CD8-positive, alpha-beta memory T cell (primary cell): ENCODE results near the gene FAM13C. TPM values are rescaled to one million over a fixed set of nuclear protein-coding genes. Genes with fewer than 3 reads are reported as not detected.

Experiments
- CTCF ChIA-PET: fragments of 350-600 bp; sonication (Branson Sonifier 250); formaldehyde crosslinking; loops from one replicate; lab custom pipeline; 2021; ENCODE audit warnings: antibody characterized with exemption; lab: Charles Lee
- POLR2A ChIA-PET: fragments of 350-600 bp; sonication (Branson Sonifier 250); formaldehyde crosslinking; loops from one replicate; lab custom pipeline; 2021; ENCODE audit warnings: antibody characterized with exemption; lab: Charles Lee
- DNase-seq, 5 donors: peaks; one replicate each; pipeline versions ENCODE4 v3.0.0 to v3.0.0-alpha.2; 2020 to 2022; ENCODE audit warnings: mixed read lengths in 1 of 5
- H3K27ac ChIP-seq: one replicate; pipeline ENCODE4 v1.7.0; 2013; ENCODE audit warnings: low read depth, mild to moderate bottlenecking, low read length, moderate library complexity
- H3K27me3 ChIP-seq: 2 replicates; pipeline ENCODE4 v1.7.0; 2013; ENCODE audit warnings: low read length, mild to moderate bottlenecking; ENCODE audit not compliant: insufficient read depth, poor library complexity, severe bottlenecking
- H3K36me3 ChIP-seq: 2 replicates; pipeline ENCODE4 v1.7.0; 2013; ENCODE audit warnings: mild to moderate bottlenecking, low read length, moderate library complexity; ENCODE audit not compliant: insufficient read depth
- H3K4me1 ChIP-seq: 2 replicates; pipeline ENCODE4 v1.7.0; 2013; ENCODE audit warnings: mild to moderate bottlenecking, low read length, moderate library complexity; ENCODE audit not compliant: insufficient read depth
- H3K4me3 ChIP-seq: 2 replicates; pipeline ENCODE4 v1.7.0; 2013; ENCODE audit warnings: mild to moderate bottlenecking, low read length
- H3K9me3 ChIP-seq: 2 replicates; pipeline ENCODE4 v1.7.0; 2013; ENCODE audit warnings: mild to moderate bottlenecking, low read length
- H3K27ac Mint-ChIP-seq, 8 donors: one replicate each; pipeline ENCODE4 v1.8.0; 2020 to 2021; ENCODE audit warnings: mixed read lengths in 8 of 8, mild to moderate bottlenecking in 6 of 8, inconsistent platforms in 3 of 8, moderate library complexity in 3 of 8
- H3K27me3 Mint-ChIP-seq, 2 donors: one replicate each; pipeline ENCODE4 v1.8.0; 2020 to 2021; ENCODE audit warnings: mixed read lengths in 2 of 2, mild to moderate bottlenecking in 1 of 2, moderate library complexity in 1 of 2
- H3K36me3 Mint-ChIP-seq, 3 donors: one replicate each; pipeline ENCODE4 v1.8.0; 2020 to 2021; ENCODE audit warnings: mixed read lengths in 3 of 3, inconsistent platforms in 1 of 3, mild to moderate bottlenecking in 1 of 3
- H3K4me1 Mint-ChIP-seq, 3 donors: one replicate each; pipeline ENCODE4 v1.8.0; 2020 to 2021; ENCODE audit warnings: mixed read lengths in 3 of 3, inconsistent platforms in 1 of 3, mild to moderate bottlenecking in 1 of 3
- H3K4me3 Mint-ChIP-seq, 7 donors: one replicate each; pipeline ENCODE4 v1.8.0; 2020 to 2021; ENCODE audit warnings: mixed read lengths in 7 of 7, mild to moderate bottlenecking in 6 of 7, moderate library complexity in 4 of 7, inconsistent platforms in 2 of 7
- H3K9me3 Mint-ChIP-seq, 5 donors: one replicate each; pipeline ENCODE4 v1.8.0; 2020 to 2022; ENCODE audit warnings: mixed read lengths in 5 of 5, mild to moderate bottlenecking in 3 of 5, moderate library complexity in 2 of 5, inconsistent platforms in 1 of 5
- polyA plus RNA-seq: library from polyadenylated mRNA; unstranded; fragments of 300-500 nt; fragmentation: Illumina TruSeq; gene quantifications from one replicate; pipeline ENCODE4 v1.2.3, GENCODE V29; 2021
- total RNA-seq, 2 experiments: library from RNA; stranded (reverse); gene quantifications; one replicate each; pipeline ENCODE4 v1.2.3, GENCODE V29; 2021

The FAM13C gene
- total and polyA plus RNA-seq, 3 experiments from 2014 or later = not detected

DNA sequence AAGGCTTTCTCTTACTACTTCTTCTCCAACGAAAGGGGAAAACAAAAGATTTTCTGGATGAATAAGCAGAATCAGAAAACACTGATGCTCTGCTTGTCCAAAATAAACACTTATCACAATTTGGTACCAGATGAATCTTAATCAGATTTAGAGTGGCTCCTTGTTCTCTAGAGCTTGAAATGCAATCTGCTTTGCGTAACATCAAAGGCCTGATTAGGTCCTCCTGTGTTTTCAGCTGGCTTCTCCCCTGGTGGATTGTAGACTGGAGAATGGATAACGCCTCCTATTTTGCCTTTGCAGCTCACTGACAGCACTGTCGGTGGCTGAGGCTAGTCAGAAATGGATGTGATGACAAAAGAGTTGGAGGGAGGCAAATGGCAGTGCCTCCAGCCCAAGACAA is 91.2 kb downstream of the FAM13C start:
- Histone ChIP-seq H3K27me3 (no peaks in the 10 kb centered on the region), H3K4me3 (no peak overlapping the region), H3K9me3 (no peaks in the 10 kb centered on the region), H3K27ac (no peak overlapping the region), H3K36me3 (no peaks in the 10 kb centered on the region), H3K4me1 (no peaks in the 10 kb centered on the region)
- Mint-ChIP-seq H3K27ac (no peak overlapping the region), H3K27me3 (no peaks in the 10 kb centered on the region), H3K9me3 (peaks cover 2 to 12% (median 5%) of the 10 kb centered on the region in 5 donors), H3K4me1 (no peaks in the 10 kb centered on the region), H3K4me3 (no peak overlapping the region), H3K36me3 (peaks cover 0 to 1% (median 0%) of the 10 kb centered on the region in 3 donors)
- ChIA-PET POLR2A (no interaction called here), CTCF (no interaction called here)
- DNase-seq = no peak

DNA sequence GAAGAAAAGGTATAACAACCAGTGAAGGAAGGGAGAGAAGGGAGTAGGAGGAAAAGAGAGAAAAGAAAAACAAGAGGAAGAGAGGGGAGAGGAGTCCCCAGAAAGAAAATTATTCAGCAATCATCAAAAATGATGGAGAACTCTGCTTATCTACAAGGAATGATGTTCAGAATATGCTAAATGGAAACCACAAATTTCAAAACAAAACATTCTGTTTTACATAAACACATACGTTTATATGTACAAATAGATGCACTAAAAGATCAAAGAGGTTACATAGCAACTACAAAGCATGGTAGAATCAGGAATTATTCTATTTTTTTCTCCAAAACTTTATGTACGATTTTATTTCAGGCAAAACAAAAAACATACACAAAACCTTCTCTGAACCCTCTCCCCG is 91.9 kb downstream of the FAM13C start:
- Histone ChIP-seq H3K9me3 (no peaks in the 10 kb centered on the region), H3K4me1 (no peaks in the 10 kb centered on the region), H3K27ac (no peak overlapping the region), H3K27me3 (no peaks in the 10 kb centered on the region), H3K36me3 (no peaks in the 10 kb centered on the region), H3K4me3 (no peak overlapping the region)
- POLR2A ChIA-PET = no interaction called here
- Mint-ChIP-seq H3K4me1 (no peaks in the 10 kb centered on the region), H3K27me3 (no peaks in the 10 kb centered on the region), H3K4me3 (no peak overlapping the region), H3K9me3 (peaks cover 2 to 12% (median 5%) of the 10 kb centered on the region in 5 donors), H3K27ac (no peak overlapping the region), H3K36me3 (peaks cover 0 to 1% (median 0%) of the 10 kb centered on the region in 3 donors)
- CTCF ChIA-PET = no interaction called here
- no peak for DNase-seq

DNA sequence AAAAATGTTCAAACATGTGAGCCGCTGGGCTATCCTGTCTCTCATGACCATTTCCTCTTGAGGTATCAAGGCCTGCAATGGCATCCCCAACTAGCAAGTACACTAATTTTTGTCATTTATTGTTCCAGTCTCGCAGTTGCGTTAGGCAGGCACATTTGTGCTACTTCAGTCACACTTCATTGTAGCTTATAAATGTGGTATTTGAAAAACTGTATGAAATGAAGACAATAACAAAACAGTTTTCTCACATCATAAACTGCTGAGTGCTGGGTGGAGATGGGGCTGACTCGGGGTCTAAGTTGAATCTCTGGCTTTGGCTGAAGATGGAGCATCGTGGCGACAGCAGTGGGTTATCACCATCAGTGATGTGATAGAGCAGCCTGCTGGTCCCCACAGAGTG is 92.7 kb downstream of the FAM13C start:
- H3K9me3 ChIP-seq = no peaks in the 10 kb centered on the region
- Mint-ChIP-seq H3K4me1 (no peaks in the 10 kb centered on the region), H3K27ac (no peak overlapping the region), H3K4me3 (no peak overlapping the region), H3K27me3 (no peaks in the 10 kb centered on the region), H3K36me3 (peaks cover 0 to 1% (median 0%) of the 10 kb centered on the region in 3 donors), H3K9me3 (peaks cover 2 to 10% (median 5%) of the 10 kb centered on the region in 5 donors)
- H3K27me3 ChIP-seq = no peaks in the 10 kb centered on the region
- DNase-seq = no peak
- no peak overlapping the region for H3K4me3 ChIP-seq
- ChIA-PET POLR2A (no interaction called here), CTCF (interaction anchor here (1.0 kb wide), 1 partner anchor 33 kb away, joined by 3 read pairs; no protein-coding TSS in a partner anchor)
- H3K4me1 ChIP-seq = no peaks in the 10 kb centered on the region
- no peaks in the 10 kb centered on the region for H3K36me3 ChIP-seq
- H3K27ac ChIP-seq = no peak overlapping the region

DNA sequence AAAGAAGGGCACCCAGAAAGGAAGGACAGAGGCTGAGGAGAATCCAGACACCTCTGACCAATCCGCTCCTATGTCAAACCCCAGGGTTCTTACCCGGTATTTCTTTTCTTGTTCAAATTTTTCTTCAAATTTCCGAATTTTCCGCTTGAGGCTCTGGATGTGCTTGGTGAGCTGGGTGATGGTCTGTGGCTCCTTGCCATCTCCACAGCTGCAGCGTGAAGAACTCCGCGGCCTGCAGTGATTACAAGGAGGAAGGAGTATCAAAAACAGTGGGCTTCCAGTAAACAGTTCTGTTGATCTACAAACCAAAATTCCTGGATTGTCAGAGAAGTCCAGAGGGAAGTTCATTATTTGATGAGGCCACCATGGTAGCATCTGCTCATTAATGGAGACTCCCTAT is 93.9 kb downstream of the FAM13C start:
- ChIA-PET CTCF (interaction anchor here (0.5 kb wide), 1 partner anchor 23 kb away, joined by 3 read pairs; no protein-coding TSS in a partner anchor), POLR2A (no interaction called here)
- Histone ChIP-seq H3K4me1 (no peaks in the 10 kb centered on the region), H3K9me3 (no peaks in the 10 kb centered on the region), H3K4me3 (no peak overlapping the region), H3K27ac (no peak overlapping the region), H3K36me3 (no peaks in the 10 kb centered on the region), H3K27me3 (no peaks in the 10 kb centered on the region)
- Mint-ChIP-seq H3K4me3 (no peak overlapping the region), H3K27ac (no peak overlapping the region), H3K4me1 (no peaks in the 10 kb centered on the region), H3K36me3 (peaks cover 0 to 1% (median 0%) of the 10 kb centered on the region in 3 donors), H3K9me3 (peaks cover 2 to 9% (median 7%) of the 10 kb centered on the region in 5 donors), H3K27me3 (no peaks in the 10 kb centered on the region)
- no peak for DNase-seq

DNA sequence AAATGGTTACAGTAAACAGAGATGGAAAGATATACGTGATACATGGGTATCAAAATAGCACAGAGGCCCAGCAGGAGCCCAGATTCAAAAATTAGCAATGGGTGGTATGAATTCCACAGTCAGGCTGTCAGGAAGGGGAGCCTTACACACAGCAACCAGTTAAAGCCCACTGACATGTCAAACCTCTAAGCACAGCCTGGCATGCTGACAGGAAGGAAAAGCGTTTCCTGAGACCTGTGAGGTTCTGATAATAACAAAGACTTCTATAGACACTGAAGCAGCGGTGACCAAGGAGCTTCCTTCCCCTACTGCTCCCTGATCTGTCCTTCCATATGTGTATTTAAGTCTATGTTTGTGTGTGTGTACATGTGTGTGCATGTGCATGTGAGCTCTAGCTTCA is 96.0 kb downstream of the FAM13C start:
- ChIA-PET POLR2A (no interaction called here), CTCF (no interaction called here)
- no peaks in the 10 kb centered on the region for H3K4me1 Mint-ChIP-seq
- Histone ChIP-seq H3K27me3 (no peaks in the 10 kb centered on the region), H3K27ac (no peak overlapping the region), H3K4me3 (no peak overlapping the region), H3K4me1 (no peaks in the 10 kb centered on the region), H3K9me3 (no peaks in the 10 kb centered on the region), H3K36me3 (no peaks in the 10 kb centered on the region)
- no peaks in the 10 kb centered on the region for H3K27me3 Mint-ChIP-seq
- no peak for DNase-seq
- H3K4me3 Mint-ChIP-seq = no peak overlapping the region
- H3K36me3 Mint-ChIP-seq = peaks cover 0 to 1% (median 0%) of the 10 kb centered on the region in 3 donors
- no peak overlapping the region for H3K27ac Mint-ChIP-seq
- H3K9me3 Mint-ChIP-seq = peaks cover 4 to 11% (median 8%) of the 10 kb centered on the region in 5 donors

DNA sequence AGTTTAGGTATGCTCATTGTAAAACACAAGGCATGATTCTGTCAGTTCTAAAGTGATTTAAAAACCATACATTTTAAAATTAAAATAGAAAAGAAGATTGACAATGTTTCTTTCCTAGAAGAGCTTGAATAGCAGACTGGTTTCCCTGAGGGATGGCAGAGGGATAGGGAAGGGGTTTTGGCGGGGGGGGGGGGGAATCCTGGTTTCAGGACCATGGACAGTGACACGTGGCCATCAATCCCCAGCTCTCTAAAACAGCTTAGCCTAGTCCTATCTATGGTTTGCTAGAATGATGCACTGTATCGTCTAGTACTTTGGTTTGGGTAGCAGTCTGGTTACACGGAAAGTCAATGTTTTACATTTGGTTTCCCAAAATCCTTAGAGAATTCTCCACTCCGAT is 97.2 kb downstream of the FAM13C start:
- H3K36me3 Mint-ChIP-seq = peaks cover 0 to 1% (median 0%) of the 10 kb centered on the region in 3 donors
- no peaks in the 10 kb centered on the region for H3K27me3 Mint-ChIP-seq
- H3K36me3 ChIP-seq = no peaks in the 10 kb centered on the region
- DNase-seq = no peak
- peaks cover 2 to 8% (median 5%) of the 10 kb centered on the region in 5 donors for H3K9me3 Mint-ChIP-seq
- H3K27me3 ChIP-seq = no peaks in the 10 kb centered on the region
- H3K4me3 ChIP-seq = no peak overlapping the region
- no peaks in the 10 kb centered on the region for H3K4me1 Mint-ChIP-seq
- ChIA-PET CTCF (no interaction called here), POLR2A (no interaction called here)
- H3K4me1 ChIP-seq = no peaks in the 10 kb centered on the region
- H3K9me3 ChIP-seq = no peaks in the 10 kb centered on the region
- H3K4me3 Mint-ChIP-seq = no peak overlapping the region
- H3K27ac ChIP-seq = no peak overlapping the region
- H3K27ac Mint-ChIP-seq = no peak overlapping the region

DNA sequence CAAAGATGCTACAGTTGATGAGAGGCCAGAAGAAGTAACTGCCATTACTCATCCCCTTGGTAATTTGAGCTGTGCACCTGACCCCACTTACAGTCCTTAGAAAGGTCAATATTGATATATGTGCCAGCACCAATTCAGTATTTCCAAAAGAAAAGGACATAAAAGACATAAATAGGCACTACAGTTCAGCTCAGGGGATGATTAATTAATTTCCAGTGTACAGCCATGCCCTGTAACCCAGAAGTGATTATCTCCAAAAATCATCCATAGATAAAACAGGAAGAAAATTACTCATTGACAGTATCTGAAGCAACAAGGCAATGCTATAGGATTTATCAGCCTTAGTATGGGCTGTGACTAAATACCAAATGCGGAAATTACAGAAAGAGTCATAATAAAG is 103.5 kb downstream of the FAM13C start:
- H3K27ac ChIP-seq = no peak overlapping the region
- ChIA-PET POLR2A (no interaction called here), CTCF (no interaction called here)
- no peaks in the 10 kb centered on the region for H3K36me3 ChIP-seq
- no peak for DNase-seq
- no peaks in the 10 kb centered on the region for H3K36me3 Mint-ChIP-seq
- H3K27me3 ChIP-seq = no peaks in the 10 kb centered on the region
- no peak overlapping the region for H3K4me3 ChIP-seq
- H3K9me3 Mint-ChIP-seq = peaks cover 0 to 4% (median 0%) of the 10 kb centered on the region in 5 donors
- H3K27ac Mint-ChIP-seq = no peak overlapping the region
- H3K4me1 ChIP-seq = no peaks in the 10 kb centered on the region
- no peaks in the 10 kb centered on the region for H3K4me1 Mint-ChIP-seq
- no peak overlapping the region for H3K4me3 Mint-ChIP-seq
- no peaks in the 10 kb centered on the region for H3K27me3 Mint-ChIP-seq
- no peaks in the 10 kb centered on the region for H3K9me3 ChIP-seq

DNA sequence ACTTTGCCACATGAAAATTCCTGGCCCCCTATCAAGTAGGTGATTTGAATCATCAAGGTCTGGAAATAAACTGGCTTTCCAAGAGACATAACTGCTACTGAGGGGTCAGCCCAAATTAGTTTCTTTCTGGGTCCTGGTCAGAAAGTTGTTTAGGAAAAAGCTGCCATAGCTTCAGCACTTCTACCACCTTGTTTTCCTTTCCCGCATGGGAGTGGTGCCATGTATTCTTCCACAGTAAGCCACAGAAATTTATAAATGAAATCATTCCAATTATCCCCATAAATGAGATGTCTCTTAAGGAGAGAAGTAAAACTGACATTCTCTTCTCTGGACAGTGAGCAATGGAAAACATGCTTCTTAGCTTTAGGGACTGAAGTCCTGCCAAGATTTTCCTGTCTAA is 105.1 kb downstream of the FAM13C start:
- ChIA-PET CTCF (no interaction called here), POLR2A (no interaction called here)
- Mint-ChIP-seq H3K27me3 (no peaks in the 10 kb centered on the region), H3K27ac (no peak overlapping the region), H3K4me1 (no peaks in the 10 kb centered on the region), H3K4me3 (no peak overlapping the region), H3K9me3 (peaks cover 0 to 3% (median 0%) of the 10 kb centered on the region in 5 donors), H3K36me3 (no peaks in the 10 kb centered on the region)
- no peaks in the 10 kb centered on the region for H3K4me1 ChIP-seq
- H3K9me3 ChIP-seq = no peaks in the 10 kb centered on the region
- H3K27me3 ChIP-seq = no peaks in the 10 kb centered on the region
- no peak for DNase-seq
- no peaks in the 10 kb centered on the region for H3K36me3 ChIP-seq
- no peak overlapping the region for H3K4me3 ChIP-seq
- H3K27ac ChIP-seq = no peak overlapping the region
